MM.1S (cell line): ENCODE measurements around the gene LMAN2L.
A peak's percentile ranks its signal among the peaks of the same experiment; 100 is the strongest.

ENCODE experiments used
- DNase-seq: peaks from one replicate; pipeline ENCODE4 v3.0.0-alpha.2; 2015
- H2AFZ ChIP-seq: fragments of 300-600 bp; sonication (generic); 2 replicates; pipeline ENCODE4 v1.6.0; 2016; ENCODE audit warnings: antibody characterized with exemption, low read length
- H3F3A ChIP-seq: fragments of 300-600 bp; sonication (generic); 2 replicates; pipeline ENCODE4 v1.6.1; 2016; ENCODE audit warnings: mild to moderate bottlenecking, antibody characterized with exemption, low read length, moderate library complexity, mixed read lengths; ENCODE audit not compliant: insufficient read depth
- H3K27ac ChIP-seq: fragments of 300-600 bp; sonication (generic); 2 replicates; pipeline ENCODE4 v1.5.1; 2016; ENCODE audit warnings: mild to moderate bottlenecking, low read length
- H3K27me3 ChIP-seq: fragments of 300-600 bp; sonication (generic); replicated peaks from 2 replicates; pipeline ENCODE4 v1.6.0; 2016; ENCODE audit warnings: low read length; ENCODE audit not compliant: insufficient read depth
- H3K36me3 ChIP-seq: fragments of 300-600 bp; sonication (generic); replicated peaks from 2 replicates; pipeline ENCODE4 v1.6.1; 2016; ENCODE audit warnings: mild to moderate bottlenecking, low read length, mixed read lengths; ENCODE audit not compliant: insufficient read depth
- H3K4me1 ChIP-seq: fragments of 300-600 bp; sonication (generic); 2 replicates; pipeline ENCODE4 v1.6.1; 2016; ENCODE audit warnings: low read length, mixed read lengths
- H3K4me2 ChIP-seq: fragments of 300-600 bp; sonication (generic); 2 replicates; pipeline ENCODE4 v1.6.0; 2016; ENCODE audit warnings: low read depth, low read length
- H3K4me3 ChIP-seq: fragments of 300-600 bp; sonication (generic); 2 replicates; pipeline ENCODE4 v1.5.1; 2016; ENCODE audit warnings: low read length, mixed read lengths
- H3K79me2 ChIP-seq: fragments of 300-600 bp; sonication (generic); 2 replicates; pipeline ENCODE4 v1.6.1; 2016; ENCODE audit warnings: mixed run types, low read length, mixed read lengths
- H3K9ac ChIP-seq: fragments of 300-600 bp; sonication (generic); 2 replicates; pipeline ENCODE4 v1.6.1; 2016; ENCODE audit warnings: low read length, mixed read lengths
- H3K9me2 ChIP-seq: fragments of 300-600 bp; sonication (generic); replicated peaks from 2 replicates; pipeline ENCODE4 v1.6.1; 2016; ENCODE audit warnings: mild to moderate bottlenecking, low read length, mixed read lengths; ENCODE audit not compliant: insufficient read depth
- H3K9me3 ChIP-seq: fragments of 300-600 bp; sonication (generic); replicated peaks from 2 replicates; pipeline ENCODE4 v1.6.1; 2016; ENCODE audit warnings: mild to moderate bottlenecking, low read length, mixed read lengths; ENCODE audit not compliant: insufficient read depth
- H4K20me1 ChIP-seq: fragments of 300-600 bp; sonication (generic); 2 replicates; pipeline ENCODE4 v1.6.1; 2016; ENCODE audit warnings: mild to moderate bottlenecking, low read length, moderate library complexity, mixed read lengths; ENCODE audit not compliant: insufficient read depth
- CTCF ChIP-seq: fragments of 300-600 bp; sonication (generic); IDR thresholded peaks from 2 replicates; pipeline ENCODE4 v1.5.1; 2016; ENCODE audit warnings: antibody characterized with exemption, low read length, mixed read lengths
- EZH2 ChIP-seq: fragments of 300-600 bp; sonication (generic); optimal IDR thresholded peaks from 2 replicates; pipeline ENCODE3; 2017; ENCODE audit warnings: low read depth, mild to moderate bottlenecking, antibody characterized with exemption, low read length, mixed read lengths
- EZH2phosphoT487 ChIP-seq: fragments of 300-600 bp; sonication (generic); IDR thresholded peaks from 2 replicates; pipeline ENCODE4 v1.6.1; 2018; ENCODE audit warnings: antibody characterized with exemption, low read length

Gene LMAN2L

GRCh38 chr2:96767135-96767871 is 27.4 kb upstream of the LMAN2L start:
- no peak for DNase-seq
- Histone ChIP-seq H3K9me2 (no peaks in the 10 kb centered on the region), H3K27ac (no peak overlapping the region), H4K20me1 (no peaks in the 10 kb centered on the region), H3K4me2 (no peak overlapping the region), H3K4me1 (peaks cover 14% of the 10 kb centered on the region), H3K36me3 (no peaks in the 10 kb centered on the region), H3K27me3 (no peaks in the 10 kb centered on the region), H3K9me3 (no peaks in the 10 kb centered on the region), H3K9ac (no peak overlapping the region), H2AFZ (no peak overlapping the region), H3K4me3 (no peak overlapping the region), H3K79me2 (peaks cover 26% of the 10 kb centered on the region), H3F3A (peaks cover 9% of the 10 kb centered on the region; the same call in 1 of the 2 replicates)
- TF ChIP-seq EZH2phosphoT487 (no peak), CTCF (no peak), EZH2 (no peak)

- H2AFZ ChIP-seq: peak overlapping the region; percentile 32; the same call in 1 of the 2 replicates
- DNase-seq: no peak
- no peak for TF ChIP-seq EZH2phosphoT487
- no peak for TF ChIP-seq CTCF
- TF ChIP-seq EZH2: no peak
Measured at GRCh38 chr2:96764253-96764637, 24.4 kb upstream of the LMAN2L start.

GRCh38 chr2:96763511-96764252 is 23.8 kb upstream of the LMAN2L start:
- Histone ChIP-seq H3K36me3 (no peaks in the 10 kb centered on the region), H3K9me3 (no peaks in the 10 kb centered on the region), H3F3A (peaks cover 14% of the 10 kb centered on the region; the same call in 1 of the 2 replicates), H3K27ac (no peak overlapping the region), H3K9me2 (no peaks in the 10 kb centered on the region), H3K27me3 (no peaks in the 10 kb centered on the region), H3K4me3 (peak overlapping the region; percentile 73), H3K79me2 (peaks cover 40% of the 10 kb centered on the region), H2AFZ (peak overlapping the region; percentile 32; the same call in 1 of the 2 replicates), H3K4me2 (peak overlapping the region; percentile 93), H3K4me1 (peaks cover 30% of the 10 kb centered on the region), H4K20me1 (no peaks in the 10 kb centered on the region), H3K9ac (peak overlapping the region; percentile 43; the same call in 1 of the 2 replicates)
- no peak for DNase-seq
- no peak for TF ChIP-seq EZH2phosphoT487
- peak; percentile 53 for TF ChIP-seq CTCF

More at GRCh38 chr2:96764253-96764637, 24.4 kb upstream of the LMAN2L start:
- no peak overlapping the region for H3K27ac ChIP-seq
- H3K9me2 ChIP-seq: no peaks in the 10 kb centered on the region
- H3F3A ChIP-seq: peaks cover 14% of the 10 kb centered on the region; the same call in 1 of the 2 replicates
- peak overlapping the region; percentile 24; the same call in 1 of the 2 replicates for H3K9ac ChIP-seq
- no peaks in the 10 kb centered on the region for H3K9me3 ChIP-seq
- no peaks in the 10 kb centered on the region for H3K36me3 ChIP-seq
- no peaks in the 10 kb centered on the region for H3K27me3 ChIP-seq
- H3K4me3 ChIP-seq: peak overlapping the region; percentile 73
- peaks cover 30% of the 10 kb centered on the region for H3K4me1 ChIP-seq
- H3K4me2 ChIP-seq: peak overlapping the region; percentile 93
- peaks cover 40% of the 10 kb centered on the region for H3K79me2 ChIP-seq
- no peaks in the 10 kb centered on the region for H4K20me1 ChIP-seq
